NCI-H345 (cell line): Measurements from ENCODE around the gene TRIP13.
"Not testable (repeated sequence)": the region's sequence is repeated elsewhere in the genome, so short reads cannot be mapped to it uniquely, and the experiment has no call there.

Experiments used
- DNase-seq: peaks from one replicate; lab custom pipeline; 2025; lab: John Stamatoyannopoulos, UW

Gene TRIP13

GRCh38 chr5:937151-937924, 44.7 kb downstream of the TRIP13 start:
- no peak for DNase-seq

GRCh38 chr5:939368-939767, 46.7 kb downstream of the TRIP13 start:
- no peak for DNase-seq

- DNase-seq = not testable (repeated sequence)
These were observed 48.1 kb downstream of the TRIP13 start for GRCh38 chr5:940741-941140.

GRCh38 chr5:943201-943917, 50.7 kb downstream of the TRIP13 start:
- no peak for DNase-seq

- no peak for DNase-seq
These were observed 51.4 kb downstream of the TRIP13 start for GRCh38 chr5:943918-944620.

- DNase-seq = no peak
These were observed 51.9 kb downstream of the TRIP13 start for GRCh38 chr5:944621-944927.

- DNase-seq = no peak
These were observed 52.5 kb downstream of the TRIP13 start for GRCh38 chr5:944992-945685.

- DNase-seq = peak; percentile 75
These were observed 53.2 kb downstream of the TRIP13 start for GRCh38 chr5:945691-946551.

GRCh38 chr5:946720-947625, 54.3 kb downstream of the TRIP13 start:
- DNase-seq = no peak

- DNase-seq = no peak
These were observed 55.2 kb downstream of the TRIP13 start for GRCh38 chr5:947626-948471.

- DNase-seq = no peak
These were observed 56.0 kb downstream of the TRIP13 start for GRCh38 chr5:948472-949274.

- DNase-seq = no peak
These were observed 56.5 kb downstream of the TRIP13 start for GRCh38 chr5:949275-949543.

- no peak for DNase-seq
These were observed 57.3 kb downstream of the TRIP13 start for GRCh38 chr5:949815-950560.

- no peak for DNase-seq
These were observed 59.4 kb downstream of the TRIP13 start for GRCh38 chr5:951940-952596.

- DNase-seq = no peak
These were observed 60.0 kb downstream of the TRIP13 start for GRCh38 chr5:952597-953271.

GRCh38 chr5:953535-954449, 61.1 kb downstream of the TRIP13 start:
- no peak for DNase-seq
